ENCODE data around the gene DNAJC4.

DNA sequence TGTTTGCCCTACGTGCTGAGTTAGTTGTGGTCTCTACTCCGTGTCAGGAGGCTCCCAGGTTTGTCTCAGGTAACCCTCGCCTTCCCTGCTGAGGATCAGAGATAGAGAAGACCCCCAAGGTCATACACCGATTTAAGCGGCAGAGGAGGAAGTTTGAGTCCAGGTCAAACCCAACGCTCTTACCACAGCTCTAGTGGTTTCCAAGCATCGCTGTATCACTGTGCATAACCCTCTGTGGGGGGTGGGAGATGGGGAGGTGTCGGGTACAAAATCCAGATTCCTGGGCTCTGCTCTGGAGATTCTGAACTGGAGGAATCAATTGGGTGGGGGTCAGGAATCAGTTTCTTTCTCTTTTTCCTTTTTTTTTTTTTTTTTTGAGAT, 627 bp downstream of the DNAJC4 start:
- TF ChIP-seq, protein P1, sequence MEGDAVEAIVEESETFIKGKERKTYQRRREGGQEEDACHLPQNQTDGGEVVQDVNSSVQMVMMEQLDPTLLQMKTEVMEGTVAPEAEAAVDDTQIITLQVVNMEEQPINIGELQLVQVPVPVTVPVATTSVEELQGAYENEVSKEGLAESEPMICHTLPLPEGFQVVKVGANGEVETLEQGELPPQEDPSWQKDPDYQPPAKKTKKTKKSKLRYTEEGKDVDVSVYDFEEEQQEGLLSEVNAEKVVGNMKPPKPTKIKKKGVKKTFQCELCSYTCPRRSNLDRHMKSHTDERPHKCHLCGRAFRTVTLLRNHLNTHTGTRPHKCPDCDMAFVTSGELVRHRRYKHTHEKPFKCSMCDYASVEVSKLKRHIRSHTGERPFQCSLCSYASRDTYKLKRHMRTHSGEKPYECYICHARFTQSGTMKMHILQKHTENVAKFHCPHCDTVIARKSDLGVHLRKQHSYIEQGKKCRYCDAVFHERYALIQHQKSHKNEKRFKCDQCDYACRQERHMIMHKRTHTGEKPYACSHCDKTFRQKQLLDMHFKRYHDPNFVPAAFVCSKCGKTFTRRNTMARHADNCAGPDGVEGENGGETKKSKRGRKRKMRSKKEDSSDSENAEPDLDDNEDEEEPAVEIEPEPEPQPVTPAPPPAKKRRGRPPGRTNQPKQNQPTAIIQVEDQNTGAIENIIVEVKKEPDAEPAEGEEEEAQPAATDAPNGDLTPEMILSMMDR (IDR thresholded peaks at IDR 0.05; ENCODE audit: low read length), result no peak
- no peak for TF ChIP-seq EZH2 (IDR thresholded peaks at IDR 0.05; ENCODE audit: borderline replicate concordance, low read length)

All from OCI-LY1 (cell line).